Neural cell (in vitro differentiated cells): ENCODE measurements around the gene FZD2. TPM values are rescaled to one million over a fixed set of nuclear protein-coding genes. Genes with fewer than 3 reads are reported as not detected.

Experiments
- H2AFZ ChIP-seq: fragments of 200-600, 300-800 bp; sonication (generic), shearing (Covaris generic); 2 replicates; pipeline ENCODE4 v1.6.0; 2014; ENCODE audit warnings: low read depth, mild to moderate bottlenecking, antibody characterized with exemption, low read length, moderate library complexity
- H3F3A ChIP-seq: fragments of 200-600 bp; shearing (Covaris generic); 2 replicates; pipeline ENCODE4 v1.6.1; 2016; ENCODE audit warnings: mild to moderate bottlenecking, moderate library complexity, mixed read lengths, antibody characterized with exemption, low read length; ENCODE audit not compliant: insufficient read depth, poor library complexity, severe bottlenecking
- H3K27ac ChIP-seq: fragments of 200-600, 300-800 bp; sonication (generic), shearing (Covaris generic); 2 replicates; pipeline ENCODE4 v1.5.1; 2014; ENCODE audit warnings: mild to moderate bottlenecking, low read length, moderate library complexity
- H3K27me3 ChIP-seq: fragments of 300-800, 200-600 bp; sonication (generic), shearing (Covaris generic); 2 replicates; pipeline ENCODE4 v1.6.0; 2014; ENCODE audit warnings: mild to moderate bottlenecking, low read depth, low read length, moderate library complexity; ENCODE audit not compliant: insufficient read depth
- H3K36me3 ChIP-seq: fragments of 300-800, 200-600 bp; sonication (generic), shearing (Covaris generic); 2 replicates; pipeline ENCODE4 v1.5.1; 2014; ENCODE audit warnings: mild to moderate bottlenecking, antibody characterized with exemption, low read length, moderate library complexity; ENCODE audit not compliant: insufficient read depth
- H3K4me2 ChIP-seq: fragments of 300-800, 200-600 bp; sonication (generic), shearing (Covaris generic); 2 replicates; pipeline ENCODE4 v1.6.0; 2014; ENCODE audit warnings: mild to moderate bottlenecking, low read length
- H3K4me3 ChIP-seq: fragments of 300-800, 200-600 bp; sonication (generic), shearing (Covaris generic); 2 replicates; pipeline ENCODE4 v1.5.1; 2014; ENCODE audit warnings: mild to moderate bottlenecking, low read length, moderate library complexity
- H3K79me2 ChIP-seq: fragments of 200-600 bp; shearing (Covaris generic); replicated peaks from 2 replicates; pipeline ENCODE4 v1.6.0; 2014; ENCODE audit warnings: mild to moderate bottlenecking, low read length, moderate library complexity; ENCODE audit not compliant: insufficient read depth
- H3K9ac ChIP-seq: fragments of 300-800, 200-600 bp; sonication (generic), shearing (Covaris generic); 2 replicates; pipeline ENCODE4 v1.6.1; 2016; ENCODE audit warnings: mild to moderate bottlenecking, low read length, mixed read lengths
- H3K9me2 ChIP-seq: fragments of 200-600 bp; shearing (Covaris generic); 2 replicates; pipeline ENCODE4 v1.6.1; 2016; ENCODE audit warnings: mild to moderate bottlenecking, low read length, mixed read lengths; ENCODE audit not compliant: insufficient read depth
- H3K9me3 ChIP-seq: fragments of 200-600, 300-800 bp; sonication (generic), shearing (Covaris generic); 2 replicates; pipeline ENCODE4 v1.6.1; 2016; ENCODE audit warnings: mild to moderate bottlenecking, mixed run types, low read length, moderate library complexity, mixed read lengths
- H4K20me1 ChIP-seq: fragments of 200-600 bp; shearing (Covaris generic); 2 replicates; pipeline ENCODE4 v1.6.1; 2016; ENCODE audit warnings: mild to moderate bottlenecking, mixed run types; ENCODE audit not compliant: insufficient read depth
- CTCF ChIP-seq: fragments of 450-650 bp; IDR thresholded peaks from 2 replicates; pipeline ENCODE4 v1.5.1; 2014; ENCODE audit warnings: antibody characterized with exemption, mild to moderate bottlenecking, moderate library complexity; ENCODE audit not compliant: poor library complexity, severe bottlenecking
- EP300 ChIP-seq: fragments of 450-650 bp; conservative IDR thresholded peaks from 2 replicates; pipeline ENCODE4 v1.6.1; 2014; ENCODE audit warnings: antibody characterized with exemption, mild to moderate bottlenecking, moderate library complexity; ENCODE audit not compliant: poor library complexity, severe bottlenecking
- EZH2 ChIP-seq: fragments of 200-600, 300-800 bp; shearing (Covaris generic), sonication (generic); IDR thresholded peaks from 2 replicates; pipeline ENCODE4 v1.6.1; 2014; ENCODE audit warnings: antibody characterized with exemption, low read length, borderline replicate concordance, mild to moderate bottlenecking; ENCODE audit not compliant: insufficient read depth, poor library complexity, severe bottlenecking
- MXI1 ChIP-seq: fragments of 450-650 bp; conservative IDR thresholded peaks from 2 replicates; pipeline ENCODE4 v1.6.1; 2014; ENCODE audit warnings: antibody characterized with exemption, mild to moderate bottlenecking; ENCODE audit not compliant: poor library complexity, severe bottlenecking
- POLR2AphosphoS5 ChIP-seq: IDR thresholded peaks from 2 replicates; pipeline ENCODE4 v1.6.1; 2012
- RAD21 ChIP-seq: fragments of 450-650 bp; conservative IDR thresholded peaks from 2 replicates; pipeline ENCODE4 v1.6.1; 2014; ENCODE audit warnings: antibody characterized with exemption, mild to moderate bottlenecking, moderate library complexity
- REST ChIP-seq: IDR thresholded peaks from 2 replicates; pipeline ENCODE4 v1.6.1; 2012; ENCODE audit warnings: borderline replicate concordance
- SMC3 ChIP-seq: fragments of 450-650 bp; conservative IDR thresholded peaks from 2 replicates; pipeline ENCODE4 v1.6.1; 2014; ENCODE audit warnings: antibody characterized with exemption, mild to moderate bottlenecking, moderate library complexity; ENCODE audit not compliant: poor library complexity
- TAF1 ChIP-seq: IDR thresholded peaks from 2 replicates; pipeline ENCODE4 v1.6.1; 2012; ENCODE audit warnings: low read depth
- polyA plus RNA-seq: library from polyadenylated mRNA; depleted of rRNA; stranded (reverse); fragments of >200 nt; gene quantifications from 2 replicates; pipeline ENCODE4 v1.2.3, GENCODE V29; 2014

Gene FZD2
- polyA plus RNA-seq, 1 donor from 2014 or later = 2.5 TPM

- no peaks in the 10 kb centered on the region for H3K9me2 ChIP-seq
- H3K9me3 ChIP-seq = no peaks in the 10 kb centered on the region
- H3F3A ChIP-seq = no peaks in the 10 kb centered on the region
- peaks cover 14% of the 10 kb centered on the region for H3K27me3 ChIP-seq
- H3K79me2 ChIP-seq = peaks cover 48% of the 10 kb centered on the region
- H3K4me3 ChIP-seq = no peak overlapping the region
- H3K9ac ChIP-seq = no peak overlapping the region
- H2AFZ ChIP-seq = no peak overlapping the region
- no peak overlapping the region for H3K4me2 ChIP-seq
- no peak overlapping the region for H3K27ac ChIP-seq
- H4K20me1 ChIP-seq = no peaks in the 10 kb centered on the region
- TF ChIP-seq REST = no peak
- H3K36me3 ChIP-seq = no peaks in the 10 kb centered on the region
Measured at GRCh38 chr17:44561237-44561623, 3.9 kb downstream of the FZD2 start.

- TF ChIP-seq POLR2AphosphoS5 (no peak), CTCF (no peak), SMC3 (no peak), REST (no peak), MXI1 (no peak), EP300 (no peak), TAF1 (no peak), EZH2 (no peak), RAD21 (no peak)
- Histone ChIP-seq H3K9ac (no peak overlapping the region), H4K20me1 (no peaks in the 10 kb centered on the region), H3K36me3 (no peaks in the 10 kb centered on the region), H3K9me3 (no peaks in the 10 kb centered on the region), H3K27ac (no peak overlapping the region), H3K27me3 (no peaks in the 10 kb centered on the region), H2AFZ (no peak overlapping the region), H3F3A (no peaks in the 10 kb centered on the region), H3K4me3 (no peak overlapping the region), H3K4me2 (no peak overlapping the region), H3K79me2 (peaks cover 34% of the 10 kb centered on the region), H3K9me2 (no peaks in the 10 kb centered on the region)
Measured at GRCh38 chr17:44564429-44564828, 7.1 kb downstream of the FZD2 start.
